Stomach (tissue), 4 donors: Measurements from ENCODE around the gene DDI2.
"Not testable (repeated sequence)": the region's sequence is repeated elsewhere in the genome, so short reads cannot be mapped to it uniquely, and the experiment has no call there.

ENCODE experiments used
- CTCF ChIP-seq, 7 experiments: fragments of 450-650 bp in 4 of 7; fragments of 200-600 bp in 3 of 7; sonication (generic) in 3 of 7; IDR thresholded peaks; one replicate each; pipeline ENCODE4 v1.5.1; 2016 to 2019; ENCODE audit warnings: antibody characterized with exemption in 7 of 7, control low read depth in 2 of 7, mild to moderate bottlenecking in 1 of 7
- POLR2A ChIP-seq, 4 donors: fragments of 450-650 bp; IDR thresholded peaks; one replicate each; pipeline ENCODE4 v1.6.1; 2016; ENCODE audit warnings: antibody characterized with exemption in 4 of 4, control low read depth in 2 of 4, mild to moderate bottlenecking in 1 of 4, moderate library complexity in 1 of 4

GRCh38 chr1:15603966-15604282 is 13.3 kb upstream of the DDI2 start:
- not testable (repeated sequence) for TF ChIP-seq POLR2A, CTCF (IDR thresholded peaks at IDR 0.05)
